ENCODE measurements around the gene NARF.
"Not testable (repeated sequence)": the region's sequence is repeated elsewhere in the genome, so short reads cannot be mapped to it uniquely, and the experiment has no call there.

The NARF gene

DNA sequence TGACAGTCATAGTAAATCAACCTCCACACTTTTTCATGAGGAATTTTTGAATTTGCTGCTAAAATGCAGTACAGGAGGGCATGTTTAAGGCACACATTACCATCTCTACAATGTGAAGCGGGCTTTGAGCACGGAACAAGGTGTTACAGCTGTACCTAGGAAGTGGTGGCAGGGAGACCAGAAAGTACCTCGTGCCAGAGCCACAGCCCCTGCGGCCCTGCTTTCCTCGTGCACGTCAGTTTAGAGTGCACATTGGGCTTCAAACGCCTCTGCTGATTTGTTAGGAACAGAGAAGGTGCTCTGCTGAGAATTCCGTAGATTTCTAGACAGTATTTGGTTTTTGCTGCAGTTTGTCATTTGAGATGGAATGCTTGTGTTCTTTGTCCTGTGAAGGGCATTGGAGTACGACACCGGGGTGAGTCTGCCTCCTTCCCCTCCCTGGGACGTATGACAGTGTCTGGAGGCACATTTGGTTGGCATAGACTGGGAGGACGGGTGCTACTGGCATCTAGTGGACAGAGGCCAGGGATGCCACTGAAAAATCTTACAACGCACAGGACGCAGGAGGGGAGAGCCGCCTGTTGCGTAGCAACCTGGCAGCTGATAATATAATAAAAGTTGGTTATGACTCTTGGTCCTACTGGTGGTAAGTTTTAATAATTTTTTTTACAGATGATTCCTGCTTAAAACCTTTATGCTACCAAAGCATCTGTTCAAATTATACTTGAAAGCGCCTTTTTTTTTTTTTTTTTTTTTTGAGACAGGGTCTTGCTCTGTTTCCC lies 70.1 kb downstream of the NARF start:
- no peak overlapping the region; the same call in 1 of the 2 replicates for H3K9ac ChIP-seq (ENCODE audit: low read depth, low read length)
- H3K4me1 ChIP-seq (ENCODE audit: insufficient read depth, low read length): peaks cover 25% of the 10 kb centered on the region; the same call in 1 of the 2 replicates
- H3K9me3 ChIP-seq (ENCODE audit: control insufficient read depth, insufficient read depth, low read length): no peaks in the 10 kb centered on the region
- H3K36me3 ChIP-seq (ENCODE audit: insufficient read depth, low read length): no peaks in the 10 kb centered on the region

DNA sequence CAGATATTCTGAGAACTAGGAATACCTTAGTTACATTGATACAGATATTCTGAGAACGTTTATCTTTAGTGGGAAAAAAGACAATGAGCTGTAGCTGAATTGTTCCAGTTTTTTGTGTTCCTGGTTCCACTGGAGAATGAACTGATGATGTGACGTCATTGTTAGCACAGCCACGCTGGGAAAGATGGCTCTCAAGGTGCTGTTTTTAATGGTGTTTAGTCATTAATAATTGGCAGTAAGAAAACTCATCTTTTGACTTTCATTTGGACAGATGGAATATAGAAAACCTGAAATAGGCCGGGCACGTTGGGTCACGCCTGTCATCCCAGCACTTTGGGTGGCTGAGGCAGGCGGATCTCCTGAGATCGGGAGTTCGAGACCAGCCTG lies 71.4 kb downstream of the NARF start:
- Histone ChIP-seq H3K36me3 (ENCODE audit: insufficient read depth, low read length) (no peaks in the 10 kb centered on the region), H3K9me3 (ENCODE audit: control insufficient read depth, insufficient read depth, low read length) (no peaks in the 10 kb centered on the region), H3K9ac (ENCODE audit: low read depth, low read length) (no peak overlapping the region), H3K4me1 (ENCODE audit: insufficient read depth, low read length) (peaks cover 37% of the 10 kb centered on the region)

DNA sequence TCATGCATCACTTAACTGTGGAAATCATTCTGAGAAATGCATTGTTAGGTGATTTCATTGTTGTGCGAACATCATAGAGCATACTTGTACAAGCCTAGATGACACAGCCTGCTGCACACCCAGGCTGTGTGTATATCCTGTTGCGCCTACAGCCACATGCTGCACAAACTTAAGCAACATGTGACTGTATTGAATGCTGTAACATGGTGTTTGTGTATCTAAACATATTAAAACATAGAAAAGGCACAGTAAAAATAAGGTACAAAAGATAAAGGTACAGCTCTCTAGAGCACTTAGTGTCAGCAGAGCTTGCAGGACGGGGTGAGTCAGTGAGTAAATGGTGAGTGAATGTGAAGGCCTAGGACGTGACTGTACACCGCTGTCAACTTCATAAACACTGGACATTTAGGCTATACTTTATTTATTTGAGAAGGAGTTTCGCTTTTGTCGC lies 72.9 kb downstream of the NARF start:
- Histone ChIP-seq H3K9ac (ENCODE audit: low read depth, low read length) (no peak overlapping the region), H3K9me3 (ENCODE audit: control insufficient read depth, insufficient read depth, low read length) (no peaks in the 10 kb centered on the region), H3K36me3 (ENCODE audit: insufficient read depth, low read length) (no peaks in the 10 kb centered on the region), H3K4me1 (ENCODE audit: insufficient read depth, low read length) (peaks cover 52% of the 10 kb centered on the region)

DNA sequence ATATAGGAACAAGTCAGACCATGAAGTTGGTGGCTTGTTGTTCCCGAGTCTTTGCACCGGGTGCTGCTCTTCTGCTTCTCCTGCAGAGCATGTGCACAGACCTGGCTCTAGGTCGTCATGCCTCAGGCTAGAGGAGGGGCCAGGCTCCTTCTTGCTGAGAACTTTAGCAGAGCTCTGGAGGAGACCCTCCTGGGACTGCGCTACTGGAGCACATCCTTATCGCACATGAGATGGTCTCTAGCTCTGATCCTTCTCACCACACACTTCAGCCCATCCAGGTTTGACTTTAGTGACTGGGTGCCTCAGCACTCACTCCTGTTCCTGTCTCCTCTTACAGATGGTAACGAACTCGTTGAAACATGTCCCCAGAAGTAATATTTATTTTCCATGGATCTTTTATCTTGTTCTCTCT lies 75.9 kb downstream of the NARF start:
- H3K36me3 ChIP-seq (ENCODE audit: insufficient read depth, low read length): no peaks in the 10 kb centered on the region
- H3K9me3 ChIP-seq (ENCODE audit: control insufficient read depth, insufficient read depth, low read length): no peaks in the 10 kb centered on the region
- H3K9ac ChIP-seq (ENCODE audit: low read depth, low read length): no peak overlapping the region
- H3K4me1 ChIP-seq (ENCODE audit: insufficient read depth, low read length): peaks cover 49% of the 10 kb centered on the region

DNA sequence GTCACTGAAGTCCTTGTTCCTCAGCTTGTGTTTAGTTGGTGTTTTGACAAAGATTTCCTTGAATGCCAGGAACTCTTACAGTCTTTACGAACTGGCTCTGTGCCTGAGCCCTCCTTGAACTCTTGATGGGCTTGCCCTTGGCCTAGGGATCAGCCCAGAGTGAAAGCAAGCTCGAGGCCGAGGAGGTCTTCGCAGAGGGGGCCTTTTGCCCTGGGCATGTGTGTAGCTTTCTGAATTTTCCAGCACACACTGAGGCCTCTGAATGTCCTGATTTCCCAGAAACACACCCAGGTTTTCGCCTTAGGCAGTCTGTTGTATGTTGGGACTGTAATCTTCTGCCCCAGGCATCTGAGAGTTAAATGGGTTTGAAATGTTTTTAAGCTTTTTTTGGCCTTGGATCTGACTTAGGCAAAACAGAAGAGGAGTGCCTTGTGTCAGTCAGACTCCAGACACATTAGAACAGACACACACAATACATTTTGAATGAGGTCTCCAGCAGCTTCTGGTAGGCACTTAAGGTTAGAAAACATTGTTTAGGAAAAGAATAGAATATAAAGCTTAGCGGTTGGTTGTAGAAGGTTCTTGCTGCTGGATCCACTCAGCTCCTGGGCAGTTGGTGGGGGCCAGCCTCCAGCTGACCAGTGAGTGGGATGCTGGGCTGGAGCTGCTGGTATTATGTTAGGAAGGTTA lies 78.1 kb downstream of the NARF start:
- Histone ChIP-seq H3K4me1 (ENCODE audit: insufficient read depth, low read length) (peaks cover 35% of the 10 kb centered on the region), H3K36me3 (ENCODE audit: insufficient read depth, low read length) (no peaks in the 10 kb centered on the region), H3K9ac (ENCODE audit: low read depth, low read length) (no peak overlapping the region), H3K9me3 (ENCODE audit: control insufficient read depth, insufficient read depth, low read length) (no peaks in the 10 kb centered on the region)

DNA sequence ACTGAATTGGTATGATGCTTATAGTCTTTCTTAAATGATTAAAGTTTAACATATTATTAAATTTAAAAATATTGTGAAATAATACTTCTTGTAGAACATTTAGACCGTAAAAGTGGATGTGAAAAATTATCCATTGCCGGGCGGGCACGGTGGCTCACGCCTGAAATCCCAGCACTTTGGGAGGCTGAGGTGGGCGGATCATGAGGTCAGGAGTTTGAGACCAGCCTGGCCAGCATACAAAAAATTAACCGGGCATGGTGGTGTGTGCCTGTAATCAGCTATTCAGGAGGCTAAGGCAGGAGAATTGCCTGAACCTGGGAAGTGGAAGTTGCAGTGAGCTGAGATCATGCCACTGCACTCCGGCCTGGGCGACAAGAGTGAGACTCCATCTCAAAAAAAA lies 78.7 kb downstream of the NARF start:
- H3K4me1 ChIP-seq (ENCODE audit: insufficient read depth, low read length): peaks cover 35% of the 10 kb centered on the region
- not testable (repeated sequence) for H3K9me3 ChIP-seq (ENCODE audit: control insufficient read depth, insufficient read depth, low read length); H3K9ac ChIP-seq (ENCODE audit: low read depth, low read length); H3K36me3 ChIP-seq (ENCODE audit: insufficient read depth, low read length)

DNA sequence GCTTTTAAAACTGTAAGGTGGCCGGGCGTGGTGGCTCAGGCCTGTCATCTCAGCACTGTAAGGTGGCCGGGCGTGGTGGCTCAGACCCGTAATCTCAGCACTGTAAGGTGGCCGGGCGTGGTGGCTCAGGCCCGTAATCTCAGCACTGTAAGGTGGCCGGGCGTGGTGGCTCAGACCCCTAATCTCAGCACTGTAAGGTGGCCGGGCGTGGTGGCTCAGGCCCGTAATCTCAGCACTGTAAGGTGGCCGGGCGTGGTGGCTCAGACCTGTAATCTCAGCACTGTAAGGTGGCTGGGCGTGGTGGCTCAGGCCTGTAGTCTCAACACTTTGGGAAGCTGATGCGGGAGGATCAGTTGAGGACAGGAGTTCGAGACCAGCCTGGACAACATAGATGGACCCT lies 80.5 kb downstream of the NARF start:
- H3K4me1 ChIP-seq (ENCODE audit: insufficient read depth, low read length): peaks cover 28% of the 10 kb centered on the region
- H3K9me3 ChIP-seq (ENCODE audit: control insufficient read depth, insufficient read depth, low read length); H3K36me3 ChIP-seq (ENCODE audit: insufficient read depth, low read length); H3K9ac ChIP-seq (ENCODE audit: low read depth, low read length): not testable (repeated sequence)

All from ES-I3 (cell line).